Measurements from ENCODE around the gene HDAC9.

HDAC9 gene

DNA sequence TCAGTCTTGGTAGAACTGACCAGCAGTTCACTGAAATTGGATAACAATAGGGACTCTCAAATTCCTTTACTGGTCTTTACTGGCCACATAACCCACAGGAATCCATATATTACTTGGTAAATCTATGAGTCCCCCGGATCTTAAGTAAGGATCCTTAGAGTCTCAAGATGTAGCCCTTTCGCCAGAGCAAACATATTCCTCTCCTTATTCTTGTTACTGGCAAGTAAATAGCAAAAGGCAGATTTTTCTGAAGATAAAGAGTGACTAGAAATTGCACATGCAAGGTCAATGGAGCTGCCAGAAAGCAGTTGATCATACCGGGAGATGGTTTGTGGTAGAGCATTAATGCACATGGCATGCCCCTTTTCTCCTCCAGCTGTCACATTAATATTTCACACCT lies 283.0 kb downstream of the HDAC9 start:
- intact Hi-C loops (cut with DNase I; ENCODE audit: low total_unique reads): no loop called here
- TF ChIP-seq, protein P1, sequence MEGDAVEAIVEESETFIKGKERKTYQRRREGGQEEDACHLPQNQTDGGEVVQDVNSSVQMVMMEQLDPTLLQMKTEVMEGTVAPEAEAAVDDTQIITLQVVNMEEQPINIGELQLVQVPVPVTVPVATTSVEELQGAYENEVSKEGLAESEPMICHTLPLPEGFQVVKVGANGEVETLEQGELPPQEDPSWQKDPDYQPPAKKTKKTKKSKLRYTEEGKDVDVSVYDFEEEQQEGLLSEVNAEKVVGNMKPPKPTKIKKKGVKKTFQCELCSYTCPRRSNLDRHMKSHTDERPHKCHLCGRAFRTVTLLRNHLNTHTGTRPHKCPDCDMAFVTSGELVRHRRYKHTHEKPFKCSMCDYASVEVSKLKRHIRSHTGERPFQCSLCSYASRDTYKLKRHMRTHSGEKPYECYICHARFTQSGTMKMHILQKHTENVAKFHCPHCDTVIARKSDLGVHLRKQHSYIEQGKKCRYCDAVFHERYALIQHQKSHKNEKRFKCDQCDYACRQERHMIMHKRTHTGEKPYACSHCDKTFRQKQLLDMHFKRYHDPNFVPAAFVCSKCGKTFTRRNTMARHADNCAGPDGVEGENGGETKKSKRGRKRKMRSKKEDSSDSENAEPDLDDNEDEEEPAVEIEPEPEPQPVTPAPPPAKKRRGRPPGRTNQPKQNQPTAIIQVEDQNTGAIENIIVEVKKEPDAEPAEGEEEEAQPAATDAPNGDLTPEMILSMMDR (IDR thresholded peaks at IDR 0.05): no peak
- Histone ChIP-seq H3K36me3 (no peaks in the 10 kb centered on the region), H3K4me3 (no peak overlapping the region), H3K27ac (no peak overlapping the region), H3K27me3 (no peaks in the 10 kb centered on the region), H3K4me1 (no peaks in the 10 kb centered on the region), H3K9me3 (no peaks in the 10 kb centered on the region)
- DNase-seq: no peak

DNA sequence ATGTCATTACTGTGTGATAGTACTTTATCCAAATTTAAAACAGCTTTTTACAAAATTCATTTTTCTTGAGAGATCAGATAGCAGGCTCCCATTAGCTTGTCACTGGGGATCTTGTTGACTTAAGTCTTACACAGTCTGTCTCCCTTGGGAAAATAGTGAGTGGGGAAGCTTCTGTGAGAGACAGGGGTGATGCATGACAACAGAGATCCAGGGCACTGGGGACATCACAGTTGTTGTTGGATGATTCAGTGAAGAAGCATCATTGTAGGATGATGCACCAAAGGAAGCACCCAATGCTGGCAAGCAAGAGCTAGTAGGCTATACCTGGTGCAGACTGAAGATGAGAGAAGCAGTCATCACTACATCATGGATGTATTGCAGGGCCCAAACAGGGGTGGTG lies 284.7 kb downstream of the HDAC9 start:
- no peaks in the 10 kb centered on the region for H3K9me3 ChIP-seq
- H3K4me3 ChIP-seq: no peak overlapping the region
- no peaks in the 10 kb centered on the region for H3K4me1 ChIP-seq
- intact Hi-C loops (cut with DNase I; ENCODE audit: low total_unique reads): no loop called here
- H3K27me3 ChIP-seq: no peaks in the 10 kb centered on the region
- TF ChIP-seq, protein P1 (IDR thresholded peaks at IDR 0.05): no peak
- H3K27ac ChIP-seq: no peak overlapping the region
- H3K36me3 ChIP-seq: no peaks in the 10 kb centered on the region
- DNase-seq: no peak

DNA sequence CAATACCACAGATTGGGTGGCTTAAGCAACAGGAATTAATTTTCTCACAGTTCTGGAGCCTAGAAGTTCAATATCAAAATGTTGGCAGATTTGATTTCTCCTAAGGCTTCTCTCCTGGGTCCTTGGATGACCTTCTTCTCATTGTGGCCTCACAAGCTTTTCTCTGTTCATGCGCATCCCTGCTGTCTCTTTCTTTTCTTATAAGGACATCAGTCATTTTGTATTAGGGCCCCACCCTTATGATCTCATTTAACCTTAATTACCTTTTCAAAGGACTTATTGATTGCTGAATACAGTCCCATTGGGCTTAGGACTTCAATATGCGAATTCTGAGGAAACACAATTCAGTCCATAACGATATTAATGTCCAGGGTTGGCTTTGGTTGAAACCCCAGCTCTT lies 285.4 kb downstream of the HDAC9 start:
- Histone ChIP-seq H3K27ac (no peak overlapping the region), H3K9me3 (no peaks in the 10 kb centered on the region), H3K4me1 (no peaks in the 10 kb centered on the region), H3K4me3 (no peak overlapping the region), H3K27me3 (no peaks in the 10 kb centered on the region), H3K36me3 (no peaks in the 10 kb centered on the region)
- intact Hi-C loops (cut with DNase I; ENCODE audit: low total_unique reads): no loop called here
- TF ChIP-seq, protein P1 (IDR thresholded peaks at IDR 0.05): no peak
- no peak for DNase-seq

GRCh38 chr7:18786196-18786727 lies 290.7 kb downstream of the HDAC9 start:
- Histone ChIP-seq H3K9me3 (no peaks in the 10 kb centered on the region), H3K36me3 (no peaks in the 10 kb centered on the region), H3K4me3 (no peak overlapping the region), H3K4me1 (no peaks in the 10 kb centered on the region), H3K27ac (no peak overlapping the region), H3K27me3 (no peaks in the 10 kb centered on the region)
- TF ChIP-seq, protein P1 (IDR thresholded peaks at IDR 0.05): no peak
- no peak for DNase-seq
- intact Hi-C loops (cut with DNase I; ENCODE audit: low total_unique reads): no loop called here

DNA sequence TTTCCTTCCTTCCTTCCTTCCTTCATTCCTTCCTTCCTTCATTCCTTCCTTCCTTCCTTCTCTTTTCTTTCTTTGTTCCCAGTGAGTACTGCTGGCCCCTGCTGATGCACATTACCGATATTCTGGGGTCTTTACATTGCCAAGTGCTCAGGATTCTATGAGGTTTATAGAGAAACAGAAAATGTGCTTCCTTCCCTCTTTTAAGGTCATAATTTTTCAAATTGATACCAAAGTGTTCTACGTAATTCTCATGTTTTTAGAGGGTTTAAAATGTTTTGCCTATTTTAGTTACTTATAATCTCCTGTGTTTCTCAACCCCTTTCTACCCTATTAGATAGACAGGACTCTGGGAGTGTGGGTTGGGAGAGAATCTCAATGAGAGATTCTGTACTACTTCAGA lies 291.2 kb downstream of the HDAC9 start:
- Histone ChIP-seq H3K4me1 (peaks cover 0 to 4% (median 0%) of the 10 kb centered on the region in 4 donors), H3K27ac (no peak overlapping the region), H3K36me3 (no peaks in the 10 kb centered on the region), H3K4me3 (no peak overlapping the region), H3K9me3 (no peaks in the 10 kb centered on the region), H3K27me3 (no peaks in the 10 kb centered on the region)
- no peak for DNase-seq
- TF ChIP-seq, protein P1 (IDR thresholded peaks at IDR 0.05): no peak
- intact Hi-C loops (cut with DNase I; ENCODE audit: low total_unique reads): no loop called here

- Histone ChIP-seq H3K36me3 (no peaks in the 10 kb centered on the region), H3K4me1 (peaks cover 0 to 17% (median 7%) of the 10 kb centered on the region in 4 donors), H3K27me3 (no peaks in the 10 kb centered on the region), H3K9me3 (no peaks in the 10 kb centered on the region), H3K4me3 (no peak overlapping the region), H3K27ac (no peak overlapping the region)
- no peak for DNase-seq
- intact Hi-C loops (cut with DNase I; ENCODE audit: low total_unique reads): no loop called here
- TF ChIP-seq, protein P1 (IDR thresholded peaks at IDR 0.05): no peak
Measured at GRCh38 chr7:18788026-18788425, 292.5 kb downstream of the HDAC9 start.
